Ishikawa (cell line): Measurements from ENCODE around the gene FAM8A1.

Source experiments
- CEBPB ChIP-seq: IDR thresholded peaks from 2 replicates; pipeline ENCODE4 v1.6.1; 2012
- CREB1 ChIP-seq: IDR thresholded peaks from 2 replicates; pipeline ENCODE4 v1.6.1; 2012; ENCODE audit warnings: low read depth
- EGR1 ChIP-seq: IDR thresholded peaks from 2 replicates; pipeline ENCODE4 v1.6.1; 2012
- EP300 ChIP-seq: IDR thresholded peaks from 2 replicates; pipeline ENCODE4 v1.6.1; 2012; ENCODE audit warnings: borderline replicate concordance
- FOXM1 ChIP-seq: IDR thresholded peaks from 2 replicates; pipeline ENCODE4 v1.6.1; 2012; ENCODE audit warnings: low read depth, borderline replicate concordance
- MAX ChIP-seq: IDR thresholded peaks from 2 replicates; pipeline ENCODE4 v1.6.1; 2012
- NFIC ChIP-seq: IDR thresholded peaks from 2 replicates; pipeline ENCODE4 v1.6.1; 2012
- RAD21 ChIP-seq: IDR thresholded peaks from 2 replicates; pipeline ENCODE4 v1.6.1; 2012; ENCODE audit warnings: low read depth
- TAF1 ChIP-seq: IDR thresholded peaks from 2 replicates; pipeline ENCODE4 v1.6.1; 2012; ENCODE audit warnings: low read depth, mild to moderate bottlenecking
- TCF12 ChIP-seq: IDR thresholded peaks from 2 replicates; pipeline ENCODE4 v1.6.1; 2012; ENCODE audit warnings: low read depth
- TEAD4 ChIP-seq: IDR thresholded peaks from 2 replicates; pipeline ENCODE4 v1.6.1; 2012
- YY1 ChIP-seq: IDR thresholded peaks from 2 replicates; pipeline ENCODE4 v1.6.1; 2012; ENCODE audit warnings: low read depth
- ZBTB7A ChIP-seq: IDR thresholded peaks from 2 replicates; pipeline ENCODE4 v1.6.1; 2012; ENCODE audit warnings: low read depth
- TF ChIP-seq, protein P1 (sequence below): IDR thresholded peaks from 2 replicates; pipeline ENCODE4 v1.6.1; 2012; ENCODE audit warnings: low read depth, mild to moderate bottlenecking
- TF ChIP-seq, protein P2 (sequence below): IDR thresholded peaks from 2 replicates; pipeline ENCODE4 v1.6.1; 2012

The FAM8A1 gene

GRCh38 chr6:17591287-17591686 lies 8.8 kb upstream of the FAM8A1 start:
- TF ChIP-seq EGR1 = no peak
- TF ChIP-seq FOXM1 = no peak
- TF ChIP-seq TAF1 = no peak
- TF ChIP-seq NFIC = no peak
- no peak for TF ChIP-seq TCF12
- no peak for TF ChIP-seq ZBTB7A

GRCh38 chr6:17593246-17593645 lies 6.9 kb upstream of the FAM8A1 start:
- TF ChIP-seq EGR1 = no peak
- TF ChIP-seq YY1 = no peak
- no peak for TF ChIP-seq EP300
- TF ChIP-seq TCF12 = no peak
- TF ChIP-seq TAF1 = no peak
- TF ChIP-seq MAX = no peak
- TF ChIP-seq, protein P1, sequence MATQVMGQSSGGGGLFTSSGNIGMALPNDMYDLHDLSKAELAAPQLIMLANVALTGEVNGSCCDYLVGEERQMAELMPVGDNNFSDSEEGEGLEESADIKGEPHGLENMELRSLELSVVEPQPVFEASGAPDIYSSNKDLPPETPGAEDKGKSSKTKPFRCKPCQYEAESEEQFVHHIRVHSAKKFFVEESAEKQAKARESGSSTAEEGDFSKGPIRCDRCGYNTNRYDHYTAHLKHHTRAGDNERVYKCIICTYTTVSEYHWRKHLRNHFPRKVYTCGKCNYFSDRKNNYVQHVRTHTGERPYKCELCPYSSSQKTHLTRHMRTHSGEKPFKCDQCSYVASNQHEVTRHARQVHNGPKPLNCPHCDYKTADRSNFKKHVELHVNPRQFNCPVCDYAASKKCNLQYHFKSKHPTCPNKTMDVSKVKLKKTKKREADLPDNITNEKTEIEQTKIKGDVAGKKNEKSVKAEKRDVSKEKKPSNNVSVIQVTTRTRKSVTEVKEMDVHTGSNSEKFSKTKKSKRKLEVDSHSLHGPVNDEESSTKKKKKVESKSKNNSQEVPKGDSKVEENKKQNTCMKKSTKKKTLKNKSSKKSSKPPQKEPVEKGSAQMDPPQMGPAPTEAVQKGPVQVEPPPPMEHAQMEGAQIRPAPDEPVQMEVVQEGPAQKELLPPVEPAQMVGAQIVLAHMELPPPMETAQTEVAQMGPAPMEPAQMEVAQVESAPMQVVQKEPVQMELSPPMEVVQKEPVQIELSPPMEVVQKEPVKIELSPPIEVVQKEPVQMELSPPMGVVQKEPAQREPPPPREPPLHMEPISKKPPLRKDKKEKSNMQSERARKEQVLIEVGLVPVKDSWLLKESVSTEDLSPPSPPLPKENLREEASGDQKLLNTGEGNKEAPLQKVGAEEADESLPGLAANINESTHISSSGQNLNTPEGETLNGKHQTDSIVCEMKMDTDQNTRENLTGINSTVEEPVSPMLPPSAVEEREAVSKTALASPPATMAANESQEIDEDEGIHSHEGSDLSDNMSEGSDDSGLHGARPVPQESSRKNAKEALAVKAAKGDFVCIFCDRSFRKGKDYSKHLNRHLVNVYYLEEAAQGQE = no peak

DNA sequence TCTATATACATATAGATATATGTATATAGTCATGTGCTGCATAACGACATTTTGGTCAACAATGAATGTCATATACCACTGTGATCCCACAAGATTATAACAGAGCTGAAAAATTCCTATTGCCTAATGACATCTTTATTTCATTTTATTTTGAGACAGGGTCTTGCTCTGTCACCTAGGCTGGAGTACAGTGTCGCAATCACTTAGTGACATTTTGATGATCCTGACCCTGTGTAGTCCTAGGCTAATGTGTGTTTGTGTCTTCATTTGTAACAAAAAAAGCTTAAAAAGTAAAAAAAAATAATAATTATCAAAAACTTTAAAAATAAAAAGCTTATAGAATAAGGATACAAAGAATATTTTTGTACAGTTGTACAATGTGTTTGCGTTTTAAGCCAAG lies 4.0 kb upstream of the FAM8A1 start:
- TF ChIP-seq, protein P2, sequence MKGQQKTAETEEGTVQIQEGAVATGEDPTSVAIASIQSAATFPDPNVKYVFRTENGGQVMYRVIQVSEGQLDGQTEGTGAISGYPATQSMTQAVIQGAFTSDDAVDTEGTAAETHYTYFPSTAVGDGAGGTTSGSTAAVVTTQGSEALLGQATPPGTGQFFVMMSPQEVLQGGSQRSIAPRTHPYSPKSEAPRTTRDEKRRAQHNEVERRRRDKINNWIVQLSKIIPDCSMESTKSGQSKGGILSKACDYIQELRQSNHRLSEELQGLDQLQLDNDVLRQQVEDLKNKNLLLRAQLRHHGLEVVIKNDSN = no peak

- TF ChIP-seq EP300 (no peak), FOXM1 (0 out of 2 replicates have a peak, but pooled peaks have one; percentile 4), TCF12 (no peak), EGR1 (peak; percentile 53; the same call in 1 of the 2 replicates), MAX (peak; percentile 61; the same call in 1 of the 2 replicates)
- TF ChIP-seq, protein P1 = 0 out of 2 replicates have a peak, but pooled peaks have one; percentile 6
These were observed 654 bp downstream of the FAM8A1 start for GRCh38 chr6:17600527-17601385.

- TF ChIP-seq, protein P2 = no peak
- TF ChIP-seq CREB1 (no peak), FOXM1 (no peak), TEAD4 (no peak), EP300 (no peak), TAF1 (no peak), ZBTB7A (no peak), YY1 (no peak), RAD21 (no peak), EGR1 (no peak), NFIC (no peak), TCF12 (no peak), CEBPB (no peak), MAX (no peak)
- TF ChIP-seq, protein P1 = no peak
These were observed 1.2 kb downstream of the FAM8A1 start for GRCh38 chr6:17601386-17601703.
